NCI-H510A treated with DMSO at 0.1 percent for 48 hours (cell line): ENCODE results near the gene PEX6.

Experiments used
- DNase-seq: peaks from one replicate; lab custom pipeline; 2025; lab: John Stamatoyannopoulos, UW

The PEX6 gene

GRCh38 chr6:42993445-42993844, 14.5 kb upstream of the PEX6 start:
- no peak for DNase-seq

GRCh38 chr6:42989923-42990322, 10.9 kb upstream of the PEX6 start:
- no peak for DNase-seq

GRCh38 chr6:42988486-42989020, 9.6 kb upstream of the PEX6 start:
- no peak for DNase-seq

GRCh38 chr6:42987533-42988451, 8.8 kb upstream of the PEX6 start:
- DNase-seq = no peak

GRCh38 chr6:42984924-42985475, 6.0 kb upstream of the PEX6 start:
- no peak for DNase-seq

GRCh38 chr6:42984001-42984923, 5.3 kb upstream of the PEX6 start, which contains the start of gene PPP2R5D:
Gene PPP2R5D (plus strand): TSS chr6:42984570. CDS start chr6:42984678, 108 bp downstream.
- DNase-seq = peak; percentile 99

GRCh38 chr6:42981836-42982235, 2.9 kb upstream of the PEX6 start:
- no peak for DNase-seq

- DNase-seq = no peak
These were observed 669 bp upstream of the PEX6 start for GRCh38 chr6:42979523-42980177.

- DNase-seq = no peak
These were observed 518 bp downstream of the PEX6 start for GRCh38 chr6:42978487-42978838.

GRCh38 chr6:42974919-42975505, 4.0 kb downstream of the PEX6 start:
- DNase-seq = no peak

GRCh38 chr6:42973926-42974325, 5.1 kb downstream of the PEX6 start:
- no peak for DNase-seq

GRCh38 chr6:42971746-42972327, 7.1 kb downstream of the PEX6 start:
- no peak for DNase-seq

- DNase-seq = no peak
These were observed 7.9 kb downstream of the PEX6 start for GRCh38 chr6:42970871-42971612.

- DNase-seq = no peak
These were observed 9.0 kb downstream of the PEX6 start for GRCh38 chr6:42969934-42970333.

GRCh38 chr6:42969431-42969830, 9.6 kb downstream of the PEX6 start:
- DNase-seq = no peak

GRCh38 chr6:42968783-42969182, 10.2 kb downstream of the PEX6 start:
- no peak for DNase-seq

- DNase-seq = no peak
These were observed 10.8 kb downstream of the PEX6 start for GRCh38 chr6:42968126-42968701.

- DNase-seq = no peak
These were observed 11.8 kb downstream of the PEX6 start for GRCh38 chr6:42967228-42967627.

GRCh38 chr6:42966571-42966970, 12.4 kb downstream of the PEX6 start:
- no peak for DNase-seq
